DND-41 (cell line): ENCODE measurements around the gene CCDC40.
"Not testable (repeated sequence)": the region's sequence is repeated elsewhere in the genome, so short reads cannot be mapped to it uniquely, and the experiment has no call there.

Experiments
- ATAC-seq: fragments of 200-7000 bp; cut with Tn5 transposase; 3 replicates; pipeline ENCODE4 v1.9.1; 2021; ENCODE audit warnings: low read depth; ENCODE audit not compliant: insufficient read depth
- DNase-seq: peaks from one replicate; pipeline ENCODE4 v3.0.0-alpha.2; 2020
- H2AFZ ChIP-seq: 2 replicates; pipeline ENCODE4 v1.6.0; 2012; ENCODE audit warnings: low read depth, low read length
- H3K27ac ChIP-seq: 2 replicates; pipeline ENCODE4 v1.5.1; 2012; ENCODE audit warnings: low read length, inconsistent platforms
- H3K27me3 ChIP-seq: fragments of 200-600 bp; sonication (generic); 2 replicates; pipeline ENCODE4 v1.6.0; 2012; ENCODE audit warnings: low read length, mild to moderate bottlenecking, inconsistent platforms; ENCODE audit not compliant: insufficient read depth, poor library complexity
- H3K36me3 ChIP-seq: 2 replicates; pipeline ENCODE4 v1.5.1; 2012; ENCODE audit warnings: low read length, inconsistent platforms; ENCODE audit not compliant: insufficient read depth
- H3K4me1 ChIP-seq: 2 replicates; pipeline ENCODE4 v1.5.1; 2012; ENCODE audit warnings: mild to moderate bottlenecking, low read length; ENCODE audit not compliant: insufficient read depth
- H3K4me2 ChIP-seq: 2 replicates; pipeline ENCODE4 v1.6.0; 2012; ENCODE audit warnings: mild to moderate bottlenecking, moderate library complexity, low read length, inconsistent platforms; ENCODE audit not compliant: insufficient read depth
- H3K4me3 ChIP-seq, 2 experiments: fragments of 200-600 bp in 1 of 2; shearing (Covaris generic) in 1 of 2; 2 replicates each; pipeline ENCODE4 v1.5.1; 2012 to 2016; ENCODE audit warnings: inconsistent platforms in 2 of 2, low read length in 2 of 2, mild to moderate bottlenecking in 2 of 2, low read depth in 1 of 2, moderate library complexity in 1 of 2
- H3K79me2 ChIP-seq: 2 replicates; pipeline ENCODE4 v1.6.0; 2012; ENCODE audit warnings: low read length, inconsistent platforms; ENCODE audit not compliant: insufficient read depth
- H3K9ac ChIP-seq: 2 replicates; pipeline ENCODE4 v1.6.0; 2012; ENCODE audit warnings: low read depth, mild to moderate bottlenecking, inconsistent platforms, low read length, moderate library complexity
- H3K9me3 ChIP-seq: 2 replicates; pipeline ENCODE4 v1.5.1; 2012; ENCODE audit warnings: low read length, moderate library complexity, mild to moderate bottlenecking, inconsistent platforms; ENCODE audit not compliant: insufficient read depth, severe bottlenecking
- H4K20me1 ChIP-seq: 2 replicates; pipeline ENCODE4 v1.6.0; 2012; ENCODE audit warnings: low read length; ENCODE audit not compliant: insufficient read depth
- EZH2 ChIP-seq: IDR thresholded peaks from 3 replicates; pipeline ENCODE4 v1.6.1; 2012; ENCODE audit warnings: borderline replicate concordance, low read depth, mild to moderate bottlenecking, moderate library complexity, low read length, inconsistent platforms; ENCODE audit not compliant: severe bottlenecking
- TF ChIP-seq, protein P1 (sequence below): IDR thresholded peaks from 2 replicates; pipeline ENCODE4 v1.5.1; 2012; ENCODE audit warnings: borderline replicate concordance, low read length, moderate library complexity, mild to moderate bottlenecking; ENCODE audit not compliant: poor library complexity, severe bottlenecking; ENCODE audit errors: extremely low read depth

CCDC40 gene

DNA sequence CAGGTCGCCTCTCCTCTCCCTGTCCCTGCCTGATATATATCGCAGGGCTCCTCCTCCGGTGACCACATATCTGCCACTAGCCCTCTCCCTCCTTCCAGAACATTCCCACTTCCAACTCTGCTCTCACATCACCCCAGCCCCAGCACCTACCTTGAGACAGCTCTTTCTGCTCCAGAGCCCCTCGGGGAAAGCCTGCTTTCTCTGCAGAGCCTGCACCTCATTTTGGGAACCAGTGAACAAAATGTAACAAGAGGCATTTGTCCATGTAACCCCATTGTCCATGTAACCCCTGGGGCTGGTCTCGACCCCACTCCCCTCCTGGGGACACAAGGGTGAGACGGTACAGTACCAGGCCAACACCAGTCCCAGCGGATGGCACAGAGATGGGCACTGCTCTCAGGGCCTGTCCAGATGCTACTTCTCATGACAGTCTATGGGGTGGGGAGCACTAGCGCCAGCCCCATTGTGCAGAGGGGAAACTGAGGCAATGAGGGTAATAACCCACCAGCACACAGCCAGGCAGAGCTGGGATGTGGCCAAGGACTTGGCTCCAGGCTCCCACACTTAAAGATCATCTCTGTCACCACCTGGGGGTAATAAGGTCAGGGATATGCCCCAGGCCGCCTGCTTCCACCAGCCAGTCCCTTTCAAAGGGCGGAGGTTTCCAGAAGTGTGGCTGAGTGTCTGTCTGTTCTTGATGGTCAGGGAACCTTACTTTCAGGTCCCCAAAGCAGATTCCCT lies 43.6 kb upstream of the CCDC40 start:
- Histone ChIP-seq H4K20me1 (no peaks in the 10 kb centered on the region; the same call in 1 of the 2 replicates), H3K27ac (peak overlapping the region; percentile 38), H3K4me1 (peaks cover 43% of the 10 kb centered on the region), H3K79me2 (no peaks in the 10 kb centered on the region), H3K9me3 (no peaks in the 10 kb centered on the region), H3K27me3 (no peaks in the 10 kb centered on the region), H2AFZ (no peak overlapping the region), H3K9ac (peak overlapping the region; percentile 48; the same call in 1 of the 2 replicates), H3K4me3 (no peak overlapping the region), H3K36me3 (no peaks in the 10 kb centered on the region), H3K4me2 (no peak overlapping the region)
- DNase-seq, result no peak
- no peak for ATAC-seq
- TF ChIP-seq, protein P1, sequence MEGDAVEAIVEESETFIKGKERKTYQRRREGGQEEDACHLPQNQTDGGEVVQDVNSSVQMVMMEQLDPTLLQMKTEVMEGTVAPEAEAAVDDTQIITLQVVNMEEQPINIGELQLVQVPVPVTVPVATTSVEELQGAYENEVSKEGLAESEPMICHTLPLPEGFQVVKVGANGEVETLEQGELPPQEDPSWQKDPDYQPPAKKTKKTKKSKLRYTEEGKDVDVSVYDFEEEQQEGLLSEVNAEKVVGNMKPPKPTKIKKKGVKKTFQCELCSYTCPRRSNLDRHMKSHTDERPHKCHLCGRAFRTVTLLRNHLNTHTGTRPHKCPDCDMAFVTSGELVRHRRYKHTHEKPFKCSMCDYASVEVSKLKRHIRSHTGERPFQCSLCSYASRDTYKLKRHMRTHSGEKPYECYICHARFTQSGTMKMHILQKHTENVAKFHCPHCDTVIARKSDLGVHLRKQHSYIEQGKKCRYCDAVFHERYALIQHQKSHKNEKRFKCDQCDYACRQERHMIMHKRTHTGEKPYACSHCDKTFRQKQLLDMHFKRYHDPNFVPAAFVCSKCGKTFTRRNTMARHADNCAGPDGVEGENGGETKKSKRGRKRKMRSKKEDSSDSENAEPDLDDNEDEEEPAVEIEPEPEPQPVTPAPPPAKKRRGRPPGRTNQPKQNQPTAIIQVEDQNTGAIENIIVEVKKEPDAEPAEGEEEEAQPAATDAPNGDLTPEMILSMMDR, result no peak
- TF ChIP-seq EZH2, result no peak

DNA sequence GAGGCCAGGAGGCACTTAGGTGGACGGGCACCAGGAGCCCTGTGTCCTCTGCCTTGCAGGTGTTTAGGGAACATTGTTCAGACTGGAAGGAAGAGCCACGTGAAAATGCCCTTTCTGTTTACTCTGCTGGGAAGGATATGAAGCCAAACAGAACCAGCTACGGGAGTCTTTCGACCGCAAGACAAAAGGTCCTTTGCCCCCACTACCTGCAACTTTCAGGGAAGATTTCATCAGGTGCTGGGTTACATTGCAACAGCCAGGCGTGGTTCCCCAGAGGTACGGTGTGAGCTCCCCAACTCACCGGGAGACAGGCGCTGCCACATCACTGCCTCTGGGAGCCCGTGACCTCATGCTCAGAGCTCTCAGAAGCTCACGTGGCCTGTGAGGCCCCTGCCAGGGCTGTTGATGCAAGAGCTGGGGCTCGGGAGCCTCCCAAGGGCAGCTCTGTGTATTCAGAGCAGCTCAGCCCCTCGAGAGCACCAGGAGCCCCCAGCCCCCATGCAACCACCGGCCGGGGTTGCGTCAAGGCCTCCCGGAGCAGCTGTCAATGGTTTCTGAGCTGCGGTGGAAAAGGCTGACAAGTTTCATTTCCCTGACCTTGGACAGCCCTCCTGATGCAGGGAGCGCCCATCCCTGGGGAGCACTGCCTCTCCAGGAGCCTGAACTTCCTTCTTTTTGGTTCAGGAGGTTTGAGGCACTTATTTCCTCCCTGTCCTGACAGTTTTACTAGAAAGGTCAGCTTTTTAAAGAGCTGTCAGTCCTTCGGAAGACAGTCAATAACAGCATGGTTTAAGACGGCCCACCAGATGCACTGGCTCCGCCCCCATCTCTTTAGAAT lies 42.8 kb upstream of the CCDC40 start:
- Histone ChIP-seq H3K79me2 (no peaks in the 10 kb centered on the region), H3K27me3 (no peaks in the 10 kb centered on the region), H2AFZ (no peak overlapping the region), H3K36me3 (no peaks in the 10 kb centered on the region), H3K27ac (peak overlapping the region; percentile 38), H3K4me2 (no peak overlapping the region), H4K20me1 (no peaks in the 10 kb centered on the region; the same call in 1 of the 2 replicates), H3K9me3 (no peaks in the 10 kb centered on the region), H3K4me3 (no peak overlapping the region), H3K9ac (no peak overlapping the region), H3K4me1 (peaks cover 51% of the 10 kb centered on the region)
- ATAC-seq (peak; percentile 65), DNase-seq (peak; percentile 92)
- TF ChIP-seq, protein P1, result no peak
- TF ChIP-seq EZH2, result no peak

DNA sequence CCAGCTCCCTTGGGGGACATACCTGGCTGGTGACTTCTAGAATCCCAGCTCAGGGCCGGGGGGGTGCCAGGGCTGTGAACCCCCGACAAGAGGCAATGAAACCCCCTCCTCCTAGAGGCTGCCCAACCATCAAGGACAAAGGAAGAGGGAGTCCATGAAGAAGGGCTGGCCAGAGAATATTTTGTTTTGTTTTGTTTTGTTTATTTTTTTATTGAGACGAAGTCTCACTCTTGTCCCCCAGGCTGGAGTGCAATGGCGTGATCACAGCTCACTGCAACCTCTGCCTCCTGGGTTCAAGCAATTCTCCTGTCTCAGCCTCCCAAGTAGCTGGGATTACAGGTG lies 42.2 kb upstream of the CCDC40 start:
- not testable (repeated sequence) for H3K36me3 ChIP-seq, H4K20me1 ChIP-seq, H3K9me3 ChIP-seq, H3K79me2 ChIP-seq, ATAC-seq, H2AFZ ChIP-seq, DNase-seq, H3K4me2 ChIP-seq, H3K27me3 ChIP-seq, H3K9ac ChIP-seq, H3K4me3 ChIP-seq
- Histone ChIP-seq H3K4me1 (peaks cover 57% of the 10 kb centered on the region), H3K27ac (peak overlapping the region; percentile 38; the same call in 1 of the 2 replicates)

DNA sequence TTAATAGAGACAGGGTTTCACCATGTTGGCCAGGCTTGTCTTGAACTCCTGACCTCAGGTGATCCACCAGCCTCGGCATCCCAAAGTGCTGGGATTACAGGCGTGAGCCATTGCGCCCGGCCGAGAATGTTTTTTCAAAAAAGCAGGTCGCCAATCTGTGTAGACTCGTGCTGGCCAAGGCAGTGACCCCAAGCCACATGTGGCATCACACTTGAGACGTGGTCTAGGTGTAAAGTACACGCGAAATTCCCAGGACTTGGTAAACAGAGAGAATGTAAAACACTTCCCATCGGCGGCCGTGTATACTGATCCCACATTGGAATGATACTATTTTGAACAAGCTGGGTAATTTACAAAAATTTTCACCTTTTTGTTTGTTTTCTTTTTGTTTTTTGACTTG lies 41.8 kb upstream of the CCDC40 start:
- no peak overlapping the region for H3K4me2 ChIP-seq
- no peak overlapping the region for H3K4me3 ChIP-seq
- no peaks in the 10 kb centered on the region for H3K36me3 ChIP-seq
- no peaks in the 10 kb centered on the region for H3K79me2 ChIP-seq
- H3K4me1 ChIP-seq, result peaks cover 57% of the 10 kb centered on the region
- TF ChIP-seq, protein P1, result no peak
- TF ChIP-seq EZH2, result no peak
- H3K9ac ChIP-seq, result no peak overlapping the region
- no peaks in the 10 kb centered on the region; the same call in 1 of the 2 replicates for H4K20me1 ChIP-seq
- H3K9me3 ChIP-seq, result no peaks in the 10 kb centered on the region
- H2AFZ ChIP-seq, result no peak overlapping the region
- no peaks in the 10 kb centered on the region for H3K27me3 ChIP-seq
- DNase-seq (no peak), ATAC-seq (no peak)
- no peak overlapping the region for H3K27ac ChIP-seq
